Left renal cortex interstitium (tissue), 4 donors: Measurements from ENCODE around the gene MRNIP. TPM values are rescaled to one million over a fixed set of nuclear protein-coding genes. Genes with fewer than 3 reads are reported as not detected.

Source experiments
- DNase-seq, 4 donors: peaks; one replicate each; pipeline ENCODE4 v3.0.0-alpha.2; 2013; ENCODE audit warnings: low read depth in 4 of 4, low spot score in 2 of 4, missing footprints in 1 of 4
- polyA plus RNA-seq, 4 donors: library from polyadenylated mRNA; unstranded; fragments of 120-200 nt; gene quantifications; one replicate each; pipeline ENCODE4 v1.2.1, GENCODE V29; 2013; ENCODE audit not compliant: insufficient read length in 4 of 4

Gene MRNIP
- polyA plus RNA-seq, 4 donors = 29.0 to 57.2 (median 39.6) TPM

DNA sequence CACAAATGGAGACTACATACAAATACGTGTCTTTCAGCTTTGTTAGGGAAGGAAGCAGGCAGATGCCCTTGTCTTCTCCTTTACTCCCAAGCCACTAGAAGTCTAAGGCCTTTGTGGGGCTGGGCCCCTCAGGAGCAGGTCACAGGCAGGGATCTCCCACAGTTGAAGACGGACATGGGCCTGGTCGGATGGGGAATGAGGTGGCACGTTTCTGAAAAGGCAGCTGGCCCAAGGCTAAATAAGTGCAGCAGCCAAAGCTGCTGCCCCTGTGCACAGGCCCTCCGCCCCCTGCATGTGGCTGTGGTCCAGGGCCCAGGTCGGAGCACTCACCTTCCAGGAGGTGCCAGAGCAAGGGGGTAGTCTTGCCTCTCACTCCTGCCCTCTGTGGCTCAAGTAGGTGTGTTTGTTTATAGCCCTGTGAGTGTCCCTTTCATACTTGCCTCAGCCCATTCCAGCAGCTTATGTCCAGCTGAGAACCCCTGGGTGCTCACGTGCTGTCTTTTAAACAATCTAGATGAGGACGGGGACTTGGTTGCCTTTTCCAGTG, 36.1 kb downstream of the MRNIP start:
- no peak for DNase-seq

DNA sequence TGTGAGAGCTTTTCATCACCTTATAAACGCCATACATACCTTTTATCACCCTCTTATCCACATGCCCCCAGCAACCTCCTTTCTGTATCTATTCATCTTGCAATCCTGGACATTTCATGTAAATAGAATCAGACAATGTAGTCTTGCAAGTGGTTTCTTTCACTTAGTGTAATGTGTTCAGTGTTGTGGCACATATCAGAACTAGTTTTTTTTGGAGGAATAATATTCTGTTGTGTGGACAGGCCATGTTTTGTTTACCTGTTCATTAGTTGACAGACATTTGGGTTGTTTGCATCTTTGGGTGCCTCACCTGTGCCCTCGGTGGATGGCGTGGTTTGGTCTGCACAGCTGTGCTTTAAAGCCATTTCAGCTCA, 36.6 kb downstream of the MRNIP start:
- no peak for DNase-seq

DNA sequence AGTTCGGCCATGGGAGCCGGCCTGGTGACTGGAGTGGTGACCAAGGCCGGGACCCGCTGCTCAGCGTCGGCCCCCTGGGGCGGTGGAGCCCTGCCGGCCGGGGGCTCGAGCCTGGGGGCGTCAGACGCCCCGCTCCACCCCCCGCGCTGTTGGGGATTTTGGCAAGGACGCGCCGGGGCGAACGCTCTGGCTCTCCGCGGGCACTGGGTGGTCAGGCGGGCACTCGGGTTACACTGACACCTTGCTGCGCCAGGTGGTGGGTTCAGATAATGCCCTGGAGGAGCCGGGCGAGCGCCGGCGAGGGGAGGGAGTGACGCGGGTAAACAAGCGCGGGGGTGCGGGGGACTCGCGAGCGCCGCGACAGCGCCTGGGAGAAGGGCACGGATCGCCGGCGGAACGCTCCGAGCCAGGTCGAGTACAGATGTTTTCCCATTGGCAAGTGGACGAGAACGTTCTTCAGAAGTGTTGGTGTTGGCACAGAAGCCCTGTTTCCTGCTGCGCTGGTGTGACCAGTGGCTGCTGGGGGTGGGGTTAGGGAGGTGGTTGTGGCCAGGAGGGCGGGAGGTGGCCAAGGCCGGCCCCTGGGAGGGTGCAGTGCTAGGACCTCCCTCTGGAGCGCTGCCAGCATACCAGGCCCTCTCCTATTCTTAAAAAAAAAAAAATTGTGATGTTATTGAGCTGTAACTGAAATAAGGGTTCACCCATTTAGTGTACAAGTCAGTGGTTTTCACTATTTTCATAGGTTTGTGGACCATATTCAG, 37.1 kb downstream of the MRNIP start:
- DNase-seq = peak in 2 of 4 donors; percentile 81 to 84

DNA sequence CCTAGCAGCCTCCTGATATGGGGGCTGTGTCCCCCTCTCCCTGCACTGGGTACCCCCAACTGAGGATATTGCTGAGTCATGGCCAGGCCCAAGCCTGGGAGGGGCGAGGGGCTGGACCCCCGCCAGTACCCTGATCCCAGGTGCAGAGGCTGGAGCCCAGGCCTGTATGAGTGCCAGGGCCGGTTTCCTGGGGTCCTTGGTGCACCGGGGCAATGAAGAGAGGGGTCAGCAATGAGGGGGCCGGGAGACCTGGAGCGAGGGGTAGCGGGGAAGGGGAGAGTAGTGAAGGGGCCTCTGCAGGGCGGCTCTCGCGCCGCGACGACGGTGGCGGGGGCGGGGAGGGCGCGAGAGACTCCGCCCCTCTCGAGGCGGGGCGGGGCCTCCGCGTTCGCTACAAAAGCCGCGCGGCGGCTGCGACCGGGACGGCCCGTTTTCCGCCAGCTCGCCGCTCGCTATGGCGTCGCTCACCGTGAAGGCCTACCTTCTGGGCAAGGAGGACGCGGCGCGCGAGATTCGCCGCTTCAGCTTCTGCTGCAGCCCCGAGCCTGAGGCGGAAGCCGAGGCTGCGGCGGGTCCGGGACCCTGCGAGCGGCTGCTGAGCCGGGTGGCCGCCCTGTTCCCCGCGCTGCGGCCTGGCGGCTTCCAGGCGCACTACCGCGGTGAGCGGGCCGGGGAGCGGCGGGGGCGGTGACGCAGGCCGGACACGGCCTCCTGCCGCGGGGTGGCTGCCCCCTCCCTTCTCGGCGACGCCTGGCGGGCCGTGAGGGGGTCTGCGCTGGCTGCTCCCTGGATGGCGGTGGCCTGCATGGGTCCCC, 37.9 kb downstream of the MRNIP start, which contains the start of gene SQSTM1:
Gene SQSTM1, plus strand, starts transcription at position 423 of the 815 bp plus-strand sequence. Its CDS starts 32 bp downstream, at position 455.
- DNase-seq = peak in 1 of 4 donors; percentile 75

DNA sequence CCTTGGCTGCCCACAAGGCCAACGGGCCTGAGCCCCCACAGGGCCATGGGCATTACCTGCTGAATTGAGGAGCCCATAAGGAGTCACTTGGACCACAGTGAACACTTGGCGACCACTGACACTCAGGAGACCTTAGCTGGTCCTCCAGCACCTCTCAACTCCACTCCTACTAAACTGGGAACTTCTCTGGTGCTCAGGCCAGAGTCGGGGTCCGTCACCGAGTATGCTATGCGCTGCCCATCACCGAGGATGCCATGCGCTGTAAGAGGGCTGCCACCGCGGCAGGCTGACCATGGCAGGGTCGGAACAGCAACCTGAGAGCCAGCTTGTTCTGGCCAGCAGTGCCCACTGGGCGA, 38.5 kb downstream of the MRNIP start:
- DNase-seq = no peak

DNA sequence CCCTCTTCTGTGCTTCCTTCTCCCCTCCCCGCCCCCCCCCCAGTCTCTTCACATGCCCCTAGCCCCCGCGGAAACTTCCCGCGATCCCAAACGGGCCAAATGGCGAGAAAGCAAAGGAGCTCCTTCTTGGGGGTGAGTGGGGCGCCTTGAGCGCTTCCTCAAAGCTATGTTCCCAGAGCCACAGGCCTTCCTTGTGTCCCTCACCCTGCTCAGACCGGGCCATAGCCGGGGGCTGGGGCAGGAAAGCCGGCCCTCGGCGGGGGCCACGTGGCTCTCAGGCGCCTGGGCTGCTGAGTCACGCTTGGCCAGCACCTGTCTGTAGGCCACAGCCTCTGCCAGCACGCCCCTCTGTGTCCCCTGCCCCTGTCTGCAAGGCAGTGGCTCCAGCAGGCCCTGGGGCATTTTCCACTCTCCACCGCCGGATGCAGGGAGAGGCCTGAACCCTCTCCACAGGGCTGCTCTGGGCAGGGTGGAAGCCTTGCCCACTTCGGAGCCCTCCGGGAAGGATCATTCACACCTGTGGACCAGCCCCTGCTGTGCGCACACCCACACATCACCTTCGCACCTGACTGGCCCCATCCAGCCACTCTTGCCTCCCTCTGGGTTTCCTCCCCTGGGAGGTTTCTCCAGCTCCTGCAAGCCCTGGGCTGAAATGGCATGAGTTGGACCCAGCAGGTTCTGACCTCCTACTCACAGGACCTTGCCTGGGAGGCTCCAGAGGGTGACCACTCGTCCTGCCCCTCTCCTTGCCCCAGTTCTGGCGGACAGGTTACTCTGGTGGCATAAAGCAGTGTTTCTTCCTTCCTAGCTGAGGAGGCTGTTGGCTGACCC, 39.1 kb downstream of the MRNIP start:
- DNase-seq = no peak

DNA sequence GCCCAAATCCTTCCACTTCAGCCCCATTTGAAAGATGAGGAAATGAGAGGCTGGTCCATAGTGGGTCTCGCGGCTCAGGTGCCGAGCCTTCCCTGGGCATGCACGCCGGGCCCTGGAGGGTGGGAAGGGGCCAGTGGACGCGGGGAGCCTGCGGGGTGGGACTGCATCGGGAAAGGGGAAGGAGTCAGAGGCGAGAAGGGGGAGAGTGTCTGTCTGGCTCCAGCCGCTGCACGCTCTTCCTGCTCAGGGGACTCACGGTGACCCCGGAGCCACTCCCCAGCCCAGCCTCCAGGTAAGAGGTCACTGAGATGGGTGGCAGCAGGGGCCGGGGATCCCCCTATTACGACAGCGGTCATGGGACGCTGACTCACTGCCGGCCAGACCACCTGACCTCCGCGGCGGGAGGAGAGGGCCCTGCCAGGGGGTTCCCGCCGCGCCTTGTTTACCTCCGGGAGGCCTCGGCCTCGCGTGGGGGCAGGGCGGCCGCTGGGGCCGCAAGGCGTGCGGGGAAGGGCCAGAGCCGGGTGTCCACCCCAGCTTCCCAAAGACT, 39.8 kb downstream of the MRNIP start:
- DNase-seq = no peak

DNA sequence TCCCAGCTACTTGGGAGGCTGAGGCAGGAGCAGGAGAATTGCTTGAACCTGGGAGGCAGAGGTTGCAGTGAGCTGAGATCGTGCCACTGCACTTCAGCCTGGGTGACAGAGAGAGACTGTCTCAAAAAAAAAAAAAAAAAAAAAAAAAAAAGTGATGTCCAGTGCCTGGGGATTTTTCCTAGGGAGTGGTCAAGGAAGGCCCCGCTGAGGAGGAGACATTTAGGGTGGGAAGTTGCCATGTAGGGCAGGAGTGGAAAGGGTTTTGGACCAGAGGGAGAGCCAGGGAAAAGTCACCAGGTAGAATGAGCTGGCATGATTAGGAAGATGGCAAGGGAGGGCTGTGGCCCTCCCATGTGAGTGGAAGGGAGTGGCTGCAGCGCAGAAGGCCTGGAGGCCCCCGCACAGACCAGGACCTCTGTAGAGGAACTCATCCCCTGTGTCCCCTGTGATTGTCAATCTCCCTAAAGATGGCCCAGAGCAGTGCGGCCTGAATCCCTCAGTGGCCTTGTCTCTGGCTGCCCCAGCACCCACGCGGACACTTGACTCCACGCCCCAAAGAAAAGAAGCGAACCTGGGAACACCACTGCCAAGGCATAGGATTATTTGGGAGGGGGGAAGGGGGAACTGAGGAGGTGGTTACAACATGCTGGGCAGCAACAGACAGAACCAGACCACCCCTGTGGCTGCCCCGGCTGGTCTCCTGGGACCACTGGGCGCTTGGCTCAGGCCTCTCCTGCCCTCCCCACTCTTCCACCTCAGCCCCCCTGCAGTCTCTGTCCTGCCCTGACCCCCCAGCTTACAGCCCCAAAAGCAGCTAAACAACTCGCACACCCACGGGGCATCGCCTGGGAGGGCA, 40.5 kb downstream of the MRNIP start:
- no peak for DNase-seq

DNA sequence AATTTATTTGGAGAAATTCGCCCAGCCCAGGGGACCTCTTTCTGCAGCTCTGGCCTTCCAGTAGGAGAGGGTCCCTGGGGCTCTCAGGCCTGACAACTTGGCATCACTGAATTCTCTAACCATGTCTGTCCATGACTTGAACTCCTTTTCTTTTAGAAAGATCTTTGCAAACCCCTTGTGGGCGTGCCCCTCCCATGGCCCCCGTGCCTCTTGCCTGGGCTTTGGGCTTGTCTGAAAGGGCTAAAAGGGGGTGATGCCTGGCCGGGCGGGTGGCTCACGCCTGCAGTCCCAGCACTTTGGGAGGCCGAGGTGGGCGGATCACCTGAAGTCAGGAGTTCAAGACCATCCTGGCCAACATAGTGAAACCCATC, 41.2 kb downstream of the MRNIP start:
- no peak for DNase-seq

DNA sequence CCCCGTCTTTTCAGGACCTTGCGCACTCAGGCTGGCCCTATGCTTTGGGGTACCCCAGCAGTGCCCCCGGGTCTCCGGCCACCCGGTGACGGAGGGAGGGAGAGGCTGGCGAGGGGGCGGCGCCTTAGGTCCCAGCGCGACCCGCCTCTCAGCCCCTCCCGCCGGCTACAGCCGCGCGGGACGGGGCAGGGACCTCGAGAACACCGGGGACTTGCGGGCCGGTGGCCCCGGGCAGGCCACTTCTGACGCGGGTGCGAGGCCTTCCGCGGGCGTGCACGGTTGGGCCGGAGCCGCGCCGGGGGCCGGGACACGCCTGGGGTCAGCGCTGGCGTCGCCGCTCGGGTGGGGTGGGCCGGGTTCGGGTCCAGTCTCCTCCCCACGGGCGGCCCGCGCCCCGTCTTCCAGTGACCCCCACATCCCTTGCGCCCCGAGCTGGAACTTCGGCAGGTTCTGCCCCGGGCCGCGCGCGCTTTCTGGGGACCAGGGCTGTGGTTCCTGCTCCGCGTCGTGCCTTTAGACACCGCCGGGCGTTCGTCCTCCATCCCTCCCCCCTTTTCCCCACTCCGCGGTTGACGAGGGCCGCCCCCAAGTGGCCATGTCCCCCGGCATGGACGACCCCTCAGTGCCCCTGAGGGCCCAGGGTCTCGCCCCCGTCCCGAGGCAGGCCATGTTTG, 41.7 kb downstream of the MRNIP start:
- DNase-seq = no peak

DNA sequence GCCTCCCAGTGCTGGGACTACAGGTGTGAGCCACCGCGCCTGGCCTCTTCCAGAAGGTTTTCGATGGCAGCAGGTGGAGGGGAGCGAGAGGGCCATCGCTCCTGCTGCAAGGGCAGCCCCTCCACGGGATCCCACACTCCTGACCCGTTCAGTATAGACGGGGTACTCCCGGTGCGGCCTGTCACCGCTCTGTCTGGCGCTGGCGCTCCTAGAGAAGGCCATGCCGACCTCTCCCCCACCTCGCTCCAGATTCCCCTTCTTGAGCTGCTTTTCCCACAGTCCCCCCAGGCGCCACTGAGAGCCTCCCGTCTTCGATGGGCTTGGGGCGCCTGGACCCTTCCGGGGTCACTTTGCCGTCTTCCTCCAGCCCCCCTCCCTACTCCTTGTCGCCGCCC, 42.2 kb downstream of the MRNIP start:
- no peak for DNase-seq

DNA sequence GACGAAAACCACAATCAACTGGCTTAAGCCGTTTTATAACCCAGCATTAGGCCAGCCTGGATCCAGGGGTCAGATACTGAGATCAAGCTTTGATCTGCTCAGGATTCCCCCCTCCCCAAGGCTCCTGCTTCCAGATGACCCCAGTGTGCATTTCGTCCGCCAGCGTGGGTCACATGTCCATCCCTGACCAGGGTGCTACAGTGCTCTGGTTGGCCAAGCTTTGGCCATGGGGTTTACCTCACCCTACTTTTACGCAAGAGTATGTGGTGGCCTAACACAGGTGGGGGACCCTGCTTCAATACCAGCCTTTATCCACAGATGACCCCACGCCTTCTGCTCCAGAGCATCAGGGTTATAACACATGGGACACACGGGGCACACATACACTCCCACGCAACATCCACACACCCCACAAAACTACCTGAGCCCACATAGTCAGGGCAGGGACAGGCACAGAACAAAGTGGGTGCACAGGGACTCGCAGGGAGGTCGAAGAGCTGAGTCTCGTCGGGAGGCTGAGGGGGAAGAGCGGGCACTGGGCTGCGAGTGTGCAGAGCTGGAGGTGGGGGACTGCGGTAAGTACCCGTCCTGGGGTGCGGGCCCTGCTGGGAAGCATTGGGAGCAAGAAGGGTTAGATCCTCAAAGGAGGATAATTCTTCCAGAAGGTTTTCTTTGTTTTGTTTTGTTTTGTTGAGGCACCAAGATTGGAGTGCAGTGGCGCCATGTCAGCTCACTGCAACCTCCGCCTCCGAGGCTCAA, 42.9 kb downstream of the MRNIP start:
- DNase-seq = no peak

DNA sequence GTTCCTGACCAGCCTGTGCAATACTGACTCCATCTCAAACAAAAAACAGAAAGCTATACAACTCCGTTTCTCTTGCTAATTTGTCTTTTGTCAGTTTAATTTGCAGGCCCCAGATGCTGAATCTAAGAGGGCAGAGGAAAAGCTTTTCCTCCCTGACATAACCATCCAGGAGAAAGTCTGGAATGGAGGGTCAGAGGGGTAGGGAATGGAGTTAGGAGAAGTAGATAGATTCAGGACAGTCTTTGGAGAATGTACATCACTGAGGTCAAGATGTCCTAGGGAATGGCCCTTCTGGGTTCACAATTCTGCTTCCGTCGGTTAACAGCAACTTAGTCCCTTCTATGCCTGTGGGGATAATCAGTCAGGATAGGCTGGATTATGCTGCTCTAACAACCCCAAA, 44.5 kb downstream of the MRNIP start:
- no peak for DNase-seq

DNA sequence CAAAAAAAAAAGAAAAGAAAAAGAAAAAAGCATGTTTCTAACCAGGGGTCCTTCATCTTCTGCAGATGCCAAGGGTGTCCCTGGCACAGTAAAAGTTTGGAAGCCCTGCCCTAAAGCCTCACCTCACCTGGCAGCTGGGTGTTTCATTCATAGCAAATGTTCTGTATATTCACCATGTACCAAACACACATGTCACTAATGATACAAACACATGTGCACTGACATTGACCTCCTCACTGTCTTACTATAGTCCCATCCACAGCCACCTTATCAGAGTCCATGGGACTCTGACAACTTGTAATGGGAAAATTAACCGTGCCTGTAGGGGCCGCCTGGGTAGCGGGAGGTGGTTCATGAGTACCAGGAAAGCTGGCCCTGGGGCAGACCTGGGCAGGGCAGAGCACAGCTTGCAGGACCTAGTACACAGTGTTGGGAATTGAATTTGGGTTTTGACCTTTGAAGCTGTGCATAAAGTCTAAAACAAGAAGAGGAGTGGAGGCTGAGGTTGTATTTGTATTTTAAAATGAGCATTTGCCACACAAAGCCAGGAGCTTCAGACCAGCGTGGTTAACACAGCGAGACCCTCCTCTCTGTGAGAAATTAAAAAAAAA, 45.5 kb downstream of the MRNIP start:
- DNase-seq = no peak

DNA sequence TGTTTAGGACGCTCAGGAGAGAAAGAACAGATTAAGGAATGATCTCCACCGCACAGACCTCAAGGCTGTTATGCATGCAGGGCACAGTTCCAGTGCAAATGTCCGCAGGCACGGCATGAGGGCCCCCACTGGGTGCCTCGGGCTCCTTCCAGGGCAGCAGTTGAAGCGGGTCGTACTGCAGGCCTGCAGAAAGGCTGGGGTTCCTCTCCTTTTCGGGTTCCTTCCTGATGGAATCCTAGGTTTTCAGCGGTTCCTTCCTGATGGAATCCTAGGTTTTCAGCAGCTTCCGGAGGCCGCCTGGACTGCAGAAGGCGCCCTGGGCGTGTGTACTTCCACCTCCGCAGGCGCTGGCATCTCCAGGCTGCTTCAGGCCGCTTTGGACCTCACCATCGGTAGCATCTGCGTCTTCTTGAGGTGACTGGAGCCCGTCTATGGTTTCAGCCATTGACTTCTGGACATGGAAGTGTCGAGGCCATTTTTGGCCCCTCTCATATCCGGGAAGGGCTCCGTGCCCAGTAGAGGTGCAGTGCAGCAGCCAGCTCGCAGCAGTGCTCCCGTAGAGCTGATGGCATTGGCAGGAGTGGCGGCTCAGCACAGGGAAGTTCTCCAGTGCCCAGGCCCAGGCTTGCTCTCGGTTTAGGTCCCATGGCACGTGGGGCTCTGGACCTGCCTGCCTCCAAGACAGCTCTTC, 46.3 kb downstream of the MRNIP start:
- no peak for DNase-seq

DNA sequence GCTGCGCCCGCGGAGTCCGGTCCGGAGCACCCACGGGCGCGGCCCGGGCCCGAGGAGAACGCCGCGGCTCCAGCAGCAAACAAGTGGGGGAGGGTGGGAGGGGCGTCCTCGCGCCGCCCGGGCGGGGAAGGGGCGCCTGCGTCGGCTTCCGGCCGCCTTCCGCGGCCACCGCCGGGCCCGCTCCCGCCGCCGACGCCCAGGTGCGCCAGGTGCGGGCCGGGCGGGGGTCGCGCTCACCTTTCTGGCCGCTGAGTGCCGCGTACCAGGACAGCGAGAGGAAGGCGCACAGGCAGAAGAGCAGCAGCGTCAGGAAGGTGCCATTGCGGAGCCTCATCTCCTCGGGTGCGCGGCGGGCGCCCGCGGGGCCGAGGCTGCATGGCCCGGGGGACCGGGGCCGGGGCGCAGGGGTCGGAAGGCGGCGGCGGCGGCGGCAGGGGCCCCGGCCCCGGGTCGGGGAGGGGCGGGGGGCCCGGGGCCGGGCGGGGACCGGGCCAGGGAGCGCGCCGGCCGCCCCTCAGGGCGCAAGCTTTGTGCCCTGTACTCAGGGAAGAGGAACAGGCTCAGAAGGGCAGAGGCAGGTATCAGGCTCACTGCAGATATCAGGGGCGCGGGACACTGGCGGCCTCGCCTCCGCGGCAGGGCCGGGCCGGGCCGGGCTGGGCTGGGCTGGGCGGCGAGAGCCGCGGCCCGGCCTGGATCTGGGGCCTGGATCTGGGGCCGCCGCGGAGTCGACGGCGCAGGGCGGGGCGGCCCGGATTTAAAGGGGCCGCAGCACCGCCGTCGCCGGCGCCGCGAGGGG, 52.2 kb downstream of the MRNIP start, which contains the start of gene MGAT4B:
Gene MGAT4B, minus strand, starts transcription at position 617 of the 799 bp plus-strand sequence. Its CDS starts 283 bp downstream, at position 334.
- DNase-seq = no peak
